CD4-positive, alpha-beta memory T cell (primary cell): ENCODE measurements around the gene MYL3. TPM values are rescaled to one million over a fixed set of nuclear protein-coding genes. Genes with fewer than 3 reads are reported as not detected.
A peak's percentile ranks its signal among the peaks of the same experiment; 100 is the strongest.
"Not testable (repeated sequence)": the region's sequence is repeated elsewhere in the genome, so short reads cannot be mapped to it uniquely, and the experiment has no call there.

Source experiments
- CTCF ChIA-PET: fragments of 350-600 bp; sonication (Branson Sonifier 250); formaldehyde crosslinking; loops from one replicate; lab custom pipeline; 2021; ENCODE audit warnings: inconsistent platforms; ENCODE audit not compliant: partially characterized antibody; lab: Charles Lee
- POLR2A ChIA-PET: fragments of 350-600 bp; sonication (Branson Sonifier 250); formaldehyde crosslinking; loops from one replicate; lab custom pipeline; 2021; ENCODE audit not compliant: partially characterized antibody; lab: Charles Lee
- DNase-seq, 5 donors: peaks; one replicate each; pipeline versions ENCODE4 v3.0.0 to v3.0.0-alpha.2; 2020 to 2022; ENCODE audit warnings: mixed read lengths in 1 of 5
- H3K27ac ChIP-seq: one replicate; pipeline ENCODE4 v1.7.0; 2013; ENCODE audit warnings: low read depth, low read length
- H3K27me3 ChIP-seq: 2 replicates; pipeline ENCODE4 v1.7.0; 2013; ENCODE audit warnings: mild to moderate bottlenecking, low read length, moderate library complexity; ENCODE audit not compliant: insufficient read depth
- H3K36me3 ChIP-seq: 2 replicates; pipeline ENCODE4 v1.7.0; 2013; ENCODE audit warnings: mild to moderate bottlenecking, low read length, moderate library complexity; ENCODE audit not compliant: insufficient read depth
- H3K4me1 ChIP-seq: 2 replicates; pipeline ENCODE4 v1.7.0; 2013; ENCODE audit warnings: mild to moderate bottlenecking, low read length, moderate library complexity; ENCODE audit not compliant: insufficient read depth
- H3K4me3 ChIP-seq, 2 donors: one replicate each; pipeline ENCODE4 v1.7.0; 2013; ENCODE audit warnings: low read length in 2 of 2, mild to moderate bottlenecking in 1 of 2
- H3K9me3 ChIP-seq, 2 donors: one replicate each; pipeline ENCODE4 v1.7.0; 2013; ENCODE audit warnings: low read length in 2 of 2, control low read depth in 1 of 2; ENCODE audit not compliant: control insufficient read depth in 1 of 2
- H3K27ac Mint-ChIP-seq, 7 donors: one replicate each; pipeline ENCODE4 v1.8.0; 2020 to 2021; ENCODE audit warnings: mixed read lengths in 7 of 7, mild to moderate bottlenecking in 6 of 7, inconsistent platforms in 3 of 7, moderate library complexity in 3 of 7
- H3K27me3 Mint-ChIP-seq, 2 donors: one replicate each; pipeline ENCODE4 v1.8.0; 2020 to 2021; ENCODE audit warnings: mixed read lengths in 2 of 2
- H3K36me3 Mint-ChIP-seq, 2 donors: one replicate each; pipeline ENCODE4 v1.8.0; 2020 to 2021; ENCODE audit warnings: mixed read lengths in 2 of 2, inconsistent platforms in 1 of 2, mild to moderate bottlenecking in 1 of 2
- H3K4me1 Mint-ChIP-seq, 4 donors: one replicate each; pipeline ENCODE4 v1.8.0; 2020 to 2021; ENCODE audit warnings: mixed read lengths in 4 of 4, mild to moderate bottlenecking in 1 of 4
- H3K4me3 Mint-ChIP-seq, 8 donors: one replicate each; pipeline ENCODE4 v1.8.0; 2020 to 2021; ENCODE audit warnings: mixed read lengths in 8 of 8, mild to moderate bottlenecking in 7 of 8, moderate library complexity in 6 of 8, inconsistent platforms in 3 of 8
- H3K9me3 Mint-ChIP-seq, 8 donors: one replicate each; pipeline ENCODE4 v1.8.0; 2020 to 2021; ENCODE audit warnings: mixed read lengths in 8 of 8, mild to moderate bottlenecking in 5 of 8, inconsistent platforms in 3 of 8, moderate library complexity in 1 of 8
- intact Hi-C: fragments of 100-400 bp; cut with micrococcal nuclease; formaldehyde crosslinking; loops from one replicate; pipeline ENCODE4 v1.15.1; 2023
- polyA plus RNA-seq, 2 donors: library from polyadenylated mRNA; unstranded; fragments of 300-500 nt; fragmentation: Illumina TruSeq; gene quantifications; one replicate each; pipeline ENCODE4 v1.2.3, GENCODE V29; 2021
- total RNA-seq, 2 experiments: library from RNA; stranded (reverse); gene quantifications; one replicate each; pipeline ENCODE4 v1.2.3, GENCODE V29; 2021

The MYL3 gene
- total and polyA plus RNA-seq, 4 experiments from 2014 or later: not detected

DNA sequence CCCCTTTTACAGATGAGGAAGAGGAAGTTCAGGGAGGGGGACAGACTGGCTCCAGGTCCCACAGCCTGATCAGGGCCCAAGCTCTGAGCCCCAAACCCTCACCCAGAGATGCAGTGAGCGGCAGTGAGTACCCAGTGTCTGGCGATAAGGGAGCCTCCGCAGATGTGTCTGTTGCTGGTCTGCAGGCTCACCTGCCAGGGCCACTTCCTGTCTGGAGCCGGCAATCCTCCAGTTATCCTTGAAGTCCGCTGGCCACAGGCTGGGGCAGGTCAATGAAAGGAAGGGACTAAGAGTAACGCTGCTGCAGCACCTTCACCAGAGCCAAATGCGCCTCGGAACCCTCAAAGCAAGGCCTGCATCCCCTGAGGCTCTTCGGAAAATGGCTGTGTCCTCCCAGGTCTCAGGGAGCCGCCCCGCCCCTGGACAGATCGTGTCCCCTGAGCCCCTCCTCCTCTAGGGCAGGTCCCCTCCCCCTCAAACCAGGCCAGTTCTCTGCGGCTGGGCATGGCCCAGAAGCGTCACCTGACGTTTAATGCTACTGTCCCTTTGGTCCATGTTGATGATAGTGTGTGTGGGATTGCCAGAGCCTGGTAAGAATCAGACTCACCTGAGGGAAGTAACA lies 51.5 kb downstream of the MYL3 start:
- H3K4me3 ChIP-seq: peak overlapping the region in 1 of 2 donors; percentile 28
- no peaks in the 10 kb centered on the region for H3K36me3 Mint-ChIP-seq
- intact Hi-C loops: no loop called here
- H3K9me3 ChIP-seq: no peaks in the 10 kb centered on the region
- H3K9me3 Mint-ChIP-seq: no peaks in the 10 kb centered on the region
- H3K27ac Mint-ChIP-seq: no peak overlapping the region
- H3K27me3 ChIP-seq: no peaks in the 10 kb centered on the region
- H3K4me3 Mint-ChIP-seq: peak overlapping the region; percentile 32 to 89 (median 51)
- ChIA-PET POLR2A (no interaction called here), CTCF (no interaction called here)
- peaks cover 10 to 21% (median 16%) of the 10 kb centered on the region in 4 donors for H3K4me1 Mint-ChIP-seq
- DNase-seq: no peak
- no peaks in the 10 kb centered on the region for H3K36me3 ChIP-seq
- peaks cover 0 to 2% of the 10 kb centered on the region in 2 donors for H3K27me3 Mint-ChIP-seq
- peaks cover 16% of the 10 kb centered on the region for H3K4me1 ChIP-seq
- H3K27ac ChIP-seq: no peak overlapping the region

DNA sequence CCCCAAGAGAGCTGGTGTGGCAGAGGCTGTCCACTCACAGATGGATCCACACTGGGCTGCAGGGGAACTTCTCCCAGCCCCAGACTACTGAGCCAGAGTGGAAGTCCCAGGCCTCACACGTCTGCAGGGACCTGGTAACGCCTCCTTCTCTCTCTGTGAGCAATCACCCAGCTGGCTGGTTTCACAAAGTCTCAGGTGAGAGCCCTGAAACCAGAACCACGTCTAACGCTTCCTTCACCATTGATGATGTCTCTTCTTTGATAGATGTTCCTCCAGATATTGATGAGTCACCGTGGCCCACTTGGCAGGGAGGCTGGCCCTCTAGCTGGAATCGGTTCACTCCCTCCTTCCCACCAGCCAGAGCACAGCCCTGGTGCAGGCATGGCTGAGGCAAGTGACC lies 54.5 kb downstream of the MYL3 start:
- H3K27me3 Mint-ChIP-seq, CTCF ChIA-PET: not testable (repeated sequence)

More for the DNA sequence above, 54.5 kb downstream of the MYL3 start:
- Mint-ChIP-seq H3K27ac (peak overlapping the region in 2 of 7 donors; percentile 59 to 87), H3K4me1 (peaks cover 10 to 21% (median 16%) of the 10 kb centered on the region in 4 donors)
- H3K27me3 ChIP-seq, intact Hi-C loops, H3K4me3 Mint-ChIP-seq, H3K27ac ChIP-seq, H3K9me3 Mint-ChIP-seq, H3K4me3 ChIP-seq, H3K36me3 Mint-ChIP-seq, H3K9me3 ChIP-seq, POLR2A ChIA-PET, H3K36me3 ChIP-seq: not testable (repeated sequence)
- peak in 1 of 5 donors; percentile 30 for DNase-seq
- peaks cover 16% of the 10 kb centered on the region for H3K4me1 ChIP-seq

Other genes starting within 250 kb of the MYL3 start
- 10 to 100 TPM; 26.3 to 29.8 TPM for gene ALS2CL, start 169.8 kb downstream of the MYL3 start, total RNA-seq
- gene ALS2CL, start 169.8 kb downstream of the MYL3 start, polyA plus RNA-seq: 1 to 10 TPM; 3.2 to 6.8 TPM
- gene TMIE, start 162.1 kb downstream of the MYL3 start, total RNA-seq: 1 to 10 TPM; 3.1 to 3.3 TPM
- gene TMIE, start 162.1 kb downstream of the MYL3 start, polyA plus RNA-seq: 1 to 10 TPM in 1 of 2 donors, under 1 TPM in 1; 0.70 to 2.3 TPM
- gene PRSS50, start 145.6 kb downstream of the MYL3 start, total RNA-seq: not detected
- not detected for gene PRSS50, start 145.6 kb downstream of the MYL3 start, polyA plus RNA-seq
- not detected for gene PTH1R, start 14.3 kb upstream of the MYL3 start, total RNA-seq
- gene PTH1R, start 14.3 kb upstream of the MYL3 start, polyA plus RNA-seq: not detected
- gene CCDC12, start 113.3 kb upstream of the MYL3 start, total RNA-seq: 10 to 100 TPM; 59.3 to 59.4 TPM
- gene CCDC12, start 113.3 kb upstream of the MYL3 start, polyA plus RNA-seq: 100 to 1,000 TPM in 1 of 2 donors, 10 to 100 TPM in 1; 86.5 to 102 TPM
- 100 to 1,000 TPM; 144 to 147 TPM for gene NBEAL2, start 116.2 kb upstream of the MYL3 start, total RNA-seq
- 10 to 100 TPM in 1 of 2 donors, 1 to 10 TPM in 1; 4.5 to 16.0 TPM for gene NBEAL2, start 116.2 kb upstream of the MYL3 start, polyA plus RNA-seq